Liver (tissue), 3 donors: ENCODE results near the gene ACTN1.

Source experiments
- RAD21 ChIP-seq, 2 donors: IDR thresholded peaks; 2 replicates each; pipeline ENCODE4 v1.6.1; 2016; ENCODE audit warnings: antibody characterized with exemption in 2 of 2, mild to moderate bottlenecking in 2 of 2
- TF ChIP-seq, protein P1 (sequence below): fragments of 150-350 bp; IDR thresholded peaks from 2 replicates; pipeline ENCODE4 v1.5.1; 2017; ENCODE audit warnings: improper control_type of control experiment, low read depth, low read length; ENCODE audit not compliant: missing input control
- donor health status: healthy.
- donor health status: healthy.

DNA sequence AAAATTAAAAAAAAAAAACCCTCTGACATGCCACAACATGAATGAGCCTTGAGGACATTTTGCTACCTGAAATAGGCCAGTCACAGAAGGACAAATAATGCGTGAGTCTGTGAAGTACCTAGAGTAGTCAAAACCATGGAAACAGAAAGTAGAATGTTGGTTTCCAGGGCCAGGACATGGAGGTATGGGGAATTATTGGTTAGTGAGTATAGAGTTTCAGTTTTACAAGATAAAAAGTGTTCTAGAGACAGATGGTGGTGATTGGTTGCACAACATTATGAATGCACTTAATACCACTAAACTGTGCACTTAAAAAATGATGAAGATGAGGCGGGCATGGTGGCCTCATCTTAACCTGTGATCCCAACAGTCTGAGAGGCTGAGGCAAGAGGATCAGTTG lies 138.6 kb downstream of the ACTN1 start:
- TF ChIP-seq, protein P1, sequence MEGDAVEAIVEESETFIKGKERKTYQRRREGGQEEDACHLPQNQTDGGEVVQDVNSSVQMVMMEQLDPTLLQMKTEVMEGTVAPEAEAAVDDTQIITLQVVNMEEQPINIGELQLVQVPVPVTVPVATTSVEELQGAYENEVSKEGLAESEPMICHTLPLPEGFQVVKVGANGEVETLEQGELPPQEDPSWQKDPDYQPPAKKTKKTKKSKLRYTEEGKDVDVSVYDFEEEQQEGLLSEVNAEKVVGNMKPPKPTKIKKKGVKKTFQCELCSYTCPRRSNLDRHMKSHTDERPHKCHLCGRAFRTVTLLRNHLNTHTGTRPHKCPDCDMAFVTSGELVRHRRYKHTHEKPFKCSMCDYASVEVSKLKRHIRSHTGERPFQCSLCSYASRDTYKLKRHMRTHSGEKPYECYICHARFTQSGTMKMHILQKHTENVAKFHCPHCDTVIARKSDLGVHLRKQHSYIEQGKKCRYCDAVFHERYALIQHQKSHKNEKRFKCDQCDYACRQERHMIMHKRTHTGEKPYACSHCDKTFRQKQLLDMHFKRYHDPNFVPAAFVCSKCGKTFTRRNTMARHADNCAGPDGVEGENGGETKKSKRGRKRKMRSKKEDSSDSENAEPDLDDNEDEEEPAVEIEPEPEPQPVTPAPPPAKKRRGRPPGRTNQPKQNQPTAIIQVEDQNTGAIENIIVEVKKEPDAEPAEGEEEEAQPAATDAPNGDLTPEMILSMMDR: no peak
- TF ChIP-seq RAD21 (IDR thresholded peaks at IDR 0.05): no peak
